Measurements from ENCODE around the gene INTS6L.

Gene INTS6L

DNA sequence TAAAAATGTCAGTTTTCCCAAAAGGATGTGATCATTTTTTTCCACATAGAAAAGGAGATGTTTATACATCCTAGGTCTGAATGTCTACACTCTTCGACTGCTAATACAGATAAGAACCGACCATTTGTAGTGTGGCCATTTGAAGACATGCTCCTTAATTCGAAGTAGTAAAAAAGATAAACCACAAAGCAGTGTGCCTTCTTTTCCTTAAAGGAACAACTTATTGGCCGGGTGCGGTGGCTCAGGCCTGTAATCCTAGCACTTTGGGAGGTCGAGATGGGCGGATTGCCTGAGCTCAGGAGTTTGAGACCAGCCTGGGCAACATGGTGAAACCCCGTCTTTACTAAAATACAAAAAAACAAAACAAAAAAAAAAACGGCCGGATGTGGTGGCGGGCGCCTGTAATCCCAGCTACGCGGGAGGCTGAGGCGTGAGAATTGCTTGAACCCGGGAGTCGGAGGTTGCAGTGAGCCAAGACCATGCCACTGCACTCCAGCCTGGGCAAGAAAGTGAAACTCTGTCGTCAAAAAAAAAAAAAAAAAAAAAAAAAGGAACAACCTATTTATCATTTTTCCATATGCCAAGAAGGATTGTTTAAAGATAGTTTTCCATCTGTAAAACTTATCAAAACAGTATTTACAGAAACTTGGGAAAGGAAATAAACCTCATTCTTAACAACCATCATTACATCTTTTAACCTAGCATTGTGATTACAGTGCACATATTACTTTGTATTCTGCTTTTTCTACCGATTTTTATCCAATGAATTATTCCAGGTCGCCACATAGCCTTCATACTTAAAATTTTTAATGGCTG is 2.6 kb downstream of the INTS6L start:
- TF ChIP-seq ZFX (IDR thresholded peaks at IDR 0.05; ENCODE audit: borderline replicate concordance) = no peak
- TF ChIP-seq, protein P1, sequence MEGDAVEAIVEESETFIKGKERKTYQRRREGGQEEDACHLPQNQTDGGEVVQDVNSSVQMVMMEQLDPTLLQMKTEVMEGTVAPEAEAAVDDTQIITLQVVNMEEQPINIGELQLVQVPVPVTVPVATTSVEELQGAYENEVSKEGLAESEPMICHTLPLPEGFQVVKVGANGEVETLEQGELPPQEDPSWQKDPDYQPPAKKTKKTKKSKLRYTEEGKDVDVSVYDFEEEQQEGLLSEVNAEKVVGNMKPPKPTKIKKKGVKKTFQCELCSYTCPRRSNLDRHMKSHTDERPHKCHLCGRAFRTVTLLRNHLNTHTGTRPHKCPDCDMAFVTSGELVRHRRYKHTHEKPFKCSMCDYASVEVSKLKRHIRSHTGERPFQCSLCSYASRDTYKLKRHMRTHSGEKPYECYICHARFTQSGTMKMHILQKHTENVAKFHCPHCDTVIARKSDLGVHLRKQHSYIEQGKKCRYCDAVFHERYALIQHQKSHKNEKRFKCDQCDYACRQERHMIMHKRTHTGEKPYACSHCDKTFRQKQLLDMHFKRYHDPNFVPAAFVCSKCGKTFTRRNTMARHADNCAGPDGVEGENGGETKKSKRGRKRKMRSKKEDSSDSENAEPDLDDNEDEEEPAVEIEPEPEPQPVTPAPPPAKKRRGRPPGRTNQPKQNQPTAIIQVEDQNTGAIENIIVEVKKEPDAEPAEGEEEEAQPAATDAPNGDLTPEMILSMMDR (IDR thresholded peaks at IDR 0.05) = no peak
- no peak overlapping the region for H3K27ac ChIP-seq

DNA sequence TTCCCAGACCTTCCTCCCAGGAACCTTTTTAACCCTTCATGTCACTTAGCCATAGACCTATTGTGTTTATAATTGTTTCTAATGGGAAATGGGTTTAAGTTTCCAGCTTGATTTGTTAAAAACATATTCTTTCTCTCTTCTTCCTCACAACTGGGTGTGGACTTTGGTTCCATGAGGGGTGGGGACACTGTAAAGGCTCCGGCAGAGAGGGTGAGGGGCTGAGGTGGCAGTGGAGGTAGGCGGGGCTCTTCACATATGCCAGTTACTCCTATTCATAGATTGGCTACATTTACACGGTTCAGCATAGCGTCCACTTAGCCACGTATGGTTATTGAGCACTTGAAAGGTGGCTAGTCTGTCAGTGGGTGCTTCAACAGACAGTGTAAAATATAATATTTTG is 7.8 kb downstream of the INTS6L start:
- TF ChIP-seq ZFX (IDR thresholded peaks at IDR 0.05; ENCODE audit: borderline replicate concordance) = no peak
- TF ChIP-seq, protein P1 (IDR thresholded peaks at IDR 0.05) = no peak

DNA sequence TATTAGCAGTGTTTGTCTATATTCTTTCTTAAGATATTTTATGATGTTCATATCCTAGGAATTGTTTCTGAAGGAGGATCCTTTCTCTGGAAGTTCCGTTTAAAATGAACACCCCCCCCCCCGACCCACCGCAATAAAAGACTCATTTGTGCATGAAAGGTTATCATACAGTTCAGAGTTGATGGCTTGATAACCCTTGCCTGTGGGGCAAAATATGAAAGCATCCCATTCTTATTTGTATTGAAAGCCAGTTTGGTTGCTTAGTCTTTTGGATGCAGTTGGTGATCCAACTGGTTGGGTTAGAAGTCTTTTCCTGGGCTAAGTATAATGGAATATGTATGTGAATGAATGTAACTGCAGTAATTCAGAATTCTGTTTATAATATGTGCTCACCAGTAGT is 8.3 kb downstream of the INTS6L start:
- H3K27ac ChIP-seq = no peak overlapping the region
- no peak for TF ChIP-seq ZFX (IDR thresholded peaks at IDR 0.05; ENCODE audit: borderline replicate concordance)
- TF ChIP-seq, protein P1 (IDR thresholded peaks at IDR 0.05) = no peak

More for the DNA sequence above, 7.8 kb downstream of the INTS6L start:
- no peak overlapping the region for H3K27ac ChIP-seq

DNA sequence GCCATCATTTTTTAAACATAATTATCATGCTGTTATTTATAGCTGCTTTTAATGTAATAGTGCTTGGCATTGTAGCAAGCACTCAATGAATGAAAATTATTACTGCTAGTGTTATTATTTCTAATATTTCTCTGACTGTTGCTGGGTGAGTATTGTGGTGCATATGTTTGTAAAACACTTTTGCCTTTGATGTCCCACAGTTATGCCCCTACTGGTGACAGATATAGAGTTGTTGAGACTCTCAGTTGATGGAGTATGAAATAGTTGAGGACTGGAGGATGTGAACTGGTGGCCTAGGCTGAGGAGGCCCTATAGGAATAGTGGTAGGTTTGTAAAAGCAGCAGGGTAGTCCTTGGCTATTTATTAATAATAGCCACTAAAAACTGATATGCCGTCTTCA is 9.6 kb downstream of the INTS6L start:
- H3K27ac ChIP-seq = no peak overlapping the region
- no peak for TF ChIP-seq ZFX (IDR thresholded peaks at IDR 0.05; ENCODE audit: borderline replicate concordance)
- TF ChIP-seq, protein P1 (IDR thresholded peaks at IDR 0.05) = no peak

DNA sequence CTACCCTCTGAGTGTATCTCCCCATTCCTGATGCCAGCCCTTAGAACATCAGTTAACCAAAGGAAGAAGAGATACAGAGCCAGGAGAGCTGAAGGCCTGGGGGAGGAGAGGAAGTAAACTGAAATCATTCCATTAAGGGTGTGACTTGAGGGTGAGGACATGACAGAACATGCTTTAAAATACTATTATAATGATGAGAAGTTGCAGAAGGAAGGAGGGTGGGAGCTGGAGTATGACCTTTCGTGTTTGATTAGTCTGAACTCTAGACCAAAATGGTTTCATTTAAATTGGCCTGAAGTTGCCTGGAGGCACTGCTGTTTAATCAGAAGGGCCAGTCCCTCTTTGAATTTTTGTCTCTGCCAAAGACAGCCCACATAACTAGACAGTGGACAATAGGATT is 11.4 kb downstream of the INTS6L start:
- TF ChIP-seq ZFX (IDR thresholded peaks at IDR 0.05; ENCODE audit: borderline replicate concordance) = no peak
- TF ChIP-seq, protein P1 (IDR thresholded peaks at IDR 0.05) = no peak
- H3K27ac ChIP-seq = no peak overlapping the region

DNA sequence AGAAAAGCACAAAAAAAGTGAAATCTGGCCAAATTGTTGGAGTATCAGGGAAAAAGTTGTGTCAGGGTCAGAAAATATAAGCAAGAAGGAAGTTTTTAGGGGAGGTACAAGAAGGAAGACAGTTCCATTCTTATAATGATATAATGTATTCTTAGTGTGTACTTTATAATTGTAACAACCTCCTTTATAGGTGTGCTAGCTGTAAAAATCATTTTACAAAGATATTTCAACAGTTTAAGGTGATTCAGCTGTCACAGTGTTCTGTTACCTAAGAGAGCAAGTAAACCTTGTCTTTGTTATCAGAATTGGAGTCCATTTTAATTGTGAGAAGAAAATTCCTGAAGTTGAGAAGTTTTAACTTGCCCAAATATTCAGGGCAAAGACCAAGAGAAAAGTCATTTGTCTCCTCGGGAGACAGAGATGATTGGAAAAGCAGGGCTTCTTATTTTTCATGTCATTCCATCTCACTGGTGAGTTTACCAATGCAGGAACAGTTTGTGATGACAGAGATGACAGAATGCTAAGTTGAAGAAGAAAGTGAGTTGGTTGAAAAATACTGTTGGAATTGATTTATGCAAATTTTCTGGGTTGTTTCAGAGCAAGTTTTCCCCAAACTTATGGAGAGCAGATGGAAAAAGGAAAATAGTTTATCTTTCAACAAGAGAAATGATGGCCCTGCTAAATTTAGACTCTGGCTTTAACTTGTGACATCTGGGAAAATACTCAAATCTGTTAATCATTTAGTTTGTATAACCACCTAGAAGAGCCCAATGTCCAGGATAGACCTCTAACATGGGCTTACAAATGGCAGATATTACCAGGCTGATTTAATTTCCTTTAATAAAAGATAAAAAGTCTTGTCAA is 14.8 kb downstream of the INTS6L start:
- H3K27ac ChIP-seq = no peak overlapping the region
- TF ChIP-seq ZFX (IDR thresholded peaks at IDR 0.05; ENCODE audit: borderline replicate concordance) = no peak
- TF ChIP-seq, protein P1 (IDR thresholded peaks at IDR 0.05) = no peak

DNA sequence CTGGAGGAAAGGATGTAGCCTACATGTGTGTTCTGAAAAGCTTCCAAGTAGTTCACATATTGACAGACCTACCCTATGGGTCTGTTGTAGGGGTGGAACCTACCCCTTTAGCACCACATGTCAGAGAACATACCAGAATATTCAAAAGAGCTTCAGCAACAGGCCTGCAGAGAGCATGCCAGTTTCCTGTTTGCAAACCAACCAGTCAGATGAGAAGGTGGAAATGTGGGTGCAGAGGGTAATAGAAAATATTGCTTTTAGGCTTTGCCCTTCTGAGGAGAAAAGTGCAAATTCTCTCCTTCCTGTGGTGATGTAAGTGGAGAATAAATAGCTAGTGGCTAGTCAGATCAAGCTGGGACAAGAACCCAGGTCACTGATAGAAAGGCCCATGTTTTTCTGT is 16.4 kb downstream of the INTS6L start:
- H3K27ac ChIP-seq = no peak overlapping the region
- no peak for TF ChIP-seq ZFX (IDR thresholded peaks at IDR 0.05; ENCODE audit: borderline replicate concordance)
- TF ChIP-seq, protein P1 (IDR thresholded peaks at IDR 0.05) = no peak

Data from 22Rv1 (cell line).